Measurements from ENCODE around the gene SPINDOC.
A peak's percentile ranks its signal among the peaks of the same experiment; 100 is the strongest.

The SPINDOC gene

GRCh38 chr11:63833048-63833447 lies 19.8 kb downstream of the SPINDOC start:
- DNase-seq (ENCODE audit: low read depth, low spot score) = no peak

DNA sequence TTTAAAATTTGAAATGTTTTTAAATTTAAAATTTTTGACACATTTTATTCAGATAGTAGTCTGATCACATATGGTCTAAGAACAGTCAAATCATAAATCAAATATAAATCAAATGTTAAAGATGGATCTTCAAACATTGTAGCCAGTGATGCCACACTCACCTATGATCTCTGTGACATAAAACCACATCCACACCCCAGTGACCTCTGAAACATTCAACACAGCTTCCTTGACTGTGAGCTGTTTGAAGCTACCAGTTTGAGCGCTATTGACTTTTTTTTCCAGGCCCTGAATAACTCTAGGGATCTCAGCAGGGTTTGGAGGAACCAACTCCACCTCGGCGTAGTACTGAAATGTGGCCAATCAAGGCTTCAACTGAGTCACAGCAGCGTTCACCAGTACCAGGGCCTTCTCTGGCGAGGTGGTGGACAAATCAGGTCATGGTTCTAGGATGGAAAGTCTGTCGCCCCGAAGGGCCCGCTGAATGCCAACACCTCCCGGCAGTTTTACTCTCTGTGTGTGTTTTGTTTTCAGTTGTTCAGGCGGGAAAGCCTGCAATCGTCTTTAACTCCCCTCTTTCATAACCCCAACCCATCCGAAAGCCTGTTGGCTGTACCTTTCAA lies 21.4 kb downstream of the SPINDOC start:
- no peak for DNase-seq (ENCODE audit: low read depth, low spot score)

DNA sequence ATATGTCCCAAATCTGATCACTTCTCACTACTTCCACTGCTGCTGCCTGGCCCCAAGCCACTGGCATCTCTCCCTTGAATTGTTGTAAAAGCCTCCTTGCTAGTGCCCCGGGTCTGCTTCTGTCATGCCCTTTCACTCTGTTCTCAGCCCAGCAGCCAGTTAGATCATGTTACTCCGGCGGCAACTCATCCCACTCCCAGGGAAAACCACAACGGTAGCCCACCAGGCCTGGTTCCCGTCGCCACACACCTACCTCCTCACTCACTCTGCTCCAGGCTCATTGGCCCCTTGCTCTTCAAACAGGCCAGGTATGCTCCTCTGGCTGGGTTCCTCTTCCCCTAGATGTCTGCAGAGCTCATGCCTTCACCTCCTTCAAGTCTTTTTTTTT lies 21.9 kb downstream of the SPINDOC start:
- no peak for DNase-seq (ENCODE audit: low read depth, low spot score)

- DNase-seq (ENCODE audit: low read depth, low spot score) = peak; percentile 60
Measured at GRCh38 chr11:63837027-63837688, 23.9 kb downstream of the SPINDOC start.

DNA sequence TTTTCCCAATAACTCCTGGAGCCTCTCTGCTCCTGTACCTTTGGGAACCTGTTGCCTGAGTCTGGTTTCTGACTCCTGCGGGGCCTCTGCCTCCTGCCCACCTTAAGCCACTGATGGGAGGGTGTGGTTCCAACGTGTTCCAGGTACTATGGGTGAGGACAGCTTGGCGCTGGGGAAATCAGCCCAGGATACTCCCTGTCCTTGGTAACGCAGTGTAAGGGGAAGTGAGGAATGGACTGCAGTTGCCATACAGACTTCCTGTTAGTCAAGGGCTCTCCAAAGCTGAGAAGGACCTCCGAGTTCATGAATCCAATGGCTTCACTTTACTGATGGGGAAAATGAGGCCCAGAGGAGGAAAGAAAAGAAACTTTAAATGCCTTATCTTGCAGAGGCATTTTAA lies 24.5 kb downstream of the SPINDOC start:
- no peak for DNase-seq (ENCODE audit: low read depth, low spot score)

GRCh38 chr11:63838150-63838677 lies 25.0 kb downstream of the SPINDOC start:
- peak; percentile 72 for DNase-seq (ENCODE audit: low read depth, low spot score)

- DNase-seq (ENCODE audit: low read depth, low spot score) = peak; percentile 77
Measured at GRCh38 chr11:63838678-63839507, 25.6 kb downstream of the SPINDOC start, which contains the start of gene MARK2. Gene MARK2 (plus strand): TSS chr11:63839110. CDS start chr11:63839507, 397 bp downstream.

DNA sequence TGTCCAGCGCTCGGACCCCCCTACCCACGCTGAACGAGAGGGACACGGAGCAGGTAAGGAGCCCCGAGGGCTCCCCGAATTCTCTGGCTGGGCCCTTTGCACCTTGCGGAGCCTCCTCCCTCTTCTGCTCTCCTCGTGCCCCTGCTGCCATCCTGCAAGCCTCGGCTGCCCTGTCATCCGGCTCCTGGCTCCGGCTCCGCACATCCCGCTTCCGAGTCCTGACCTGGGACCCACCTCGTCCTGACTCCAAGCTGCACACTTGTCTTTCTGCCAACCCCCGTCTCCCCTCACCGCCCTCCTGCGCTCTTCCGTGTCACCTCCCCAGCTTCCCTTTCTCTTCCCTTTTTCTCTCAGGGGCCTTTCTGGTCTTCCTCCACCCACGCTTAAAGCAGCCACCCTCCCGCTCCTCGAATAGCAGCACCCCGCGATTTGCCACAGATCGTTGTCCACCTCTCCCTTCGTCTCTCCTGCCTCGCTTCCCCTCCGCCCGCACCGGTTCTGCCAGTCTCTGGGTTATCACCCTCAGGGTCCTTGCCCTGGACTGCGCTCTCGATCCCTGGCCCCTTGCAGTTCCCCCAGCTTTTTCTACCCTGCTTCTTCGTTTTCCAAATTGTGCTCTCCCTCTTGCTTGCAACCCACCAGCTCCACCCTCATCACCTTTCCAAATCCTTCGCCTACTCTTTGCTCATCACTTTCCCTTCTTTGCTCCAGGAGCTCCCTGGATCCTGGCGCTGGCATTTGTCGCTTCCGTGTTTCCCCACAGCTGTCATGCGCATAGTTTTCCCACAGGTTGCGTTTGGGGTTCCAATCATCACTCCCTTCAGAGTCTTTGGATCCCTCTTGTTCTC lies 26.5 kb downstream of the SPINDOC start:
- no peak for DNase-seq (ENCODE audit: low read depth, low spot score)

DNA sequence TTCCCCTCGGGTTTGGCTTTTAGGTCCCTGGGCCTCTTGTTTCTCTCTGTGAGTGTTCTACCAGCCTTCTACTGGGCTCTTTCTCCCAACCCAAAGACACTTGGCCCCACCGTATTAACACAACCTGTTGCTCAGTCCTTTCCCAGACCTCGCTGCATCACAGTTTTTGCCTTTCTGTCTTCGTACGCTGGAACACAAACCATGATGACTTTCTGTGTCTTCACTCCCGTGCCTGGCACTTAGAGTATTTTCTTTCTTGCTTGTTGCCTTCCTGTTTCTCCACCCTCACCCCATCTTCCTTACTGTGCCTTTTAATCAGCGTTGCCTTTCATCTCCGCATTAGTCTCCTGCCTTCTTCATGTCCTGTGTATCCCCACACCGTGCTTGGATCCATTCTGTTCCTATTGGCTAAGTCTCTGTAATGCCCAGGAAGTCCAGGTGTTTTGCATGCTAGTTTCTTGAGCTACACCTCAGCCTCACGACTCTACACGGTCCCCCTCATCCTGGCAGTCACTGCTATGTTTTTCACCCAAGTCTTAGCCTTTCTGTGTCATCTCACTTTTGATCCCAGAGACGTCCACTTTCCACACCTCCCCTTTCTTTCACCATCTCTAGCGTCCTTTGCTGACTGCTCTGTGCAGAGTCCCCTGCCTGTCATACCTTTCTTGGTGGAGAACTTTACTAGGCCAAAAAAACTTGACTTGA lies 27.3 kb downstream of the SPINDOC start:
- DNase-seq (ENCODE audit: low read depth, low spot score) = no peak

- DNase-seq (ENCODE audit: low read depth, low spot score) = no peak
Measured at GRCh38 chr11:63841554-63841953, 28.3 kb downstream of the SPINDOC start.

DNA sequence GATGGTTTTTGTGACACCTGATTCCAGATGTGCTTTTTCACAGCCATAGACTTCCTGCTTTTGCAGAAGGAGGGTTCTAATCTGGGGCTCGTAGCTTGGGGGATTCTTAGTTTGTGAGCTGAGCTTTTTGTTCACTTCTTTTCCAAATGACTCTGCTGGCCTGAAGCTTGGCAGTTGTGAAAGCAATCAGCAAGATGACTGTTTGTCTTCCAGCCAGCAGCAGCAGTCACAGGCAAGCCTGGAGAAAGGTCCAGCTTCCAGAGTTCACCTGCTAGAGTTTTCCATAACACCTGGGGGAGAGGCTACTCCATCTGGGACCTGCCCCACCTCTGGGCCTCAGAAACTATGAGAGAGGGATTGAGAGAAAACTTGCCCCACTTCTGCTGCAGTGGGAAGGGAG lies 29.8 kb downstream of the SPINDOC start:
- no peak for DNase-seq (ENCODE audit: low read depth, low spot score)

GRCh38 chr11:63844836-63845235 lies 31.6 kb downstream of the SPINDOC start:
- no peak for DNase-seq (ENCODE audit: low read depth, low spot score)

DNA sequence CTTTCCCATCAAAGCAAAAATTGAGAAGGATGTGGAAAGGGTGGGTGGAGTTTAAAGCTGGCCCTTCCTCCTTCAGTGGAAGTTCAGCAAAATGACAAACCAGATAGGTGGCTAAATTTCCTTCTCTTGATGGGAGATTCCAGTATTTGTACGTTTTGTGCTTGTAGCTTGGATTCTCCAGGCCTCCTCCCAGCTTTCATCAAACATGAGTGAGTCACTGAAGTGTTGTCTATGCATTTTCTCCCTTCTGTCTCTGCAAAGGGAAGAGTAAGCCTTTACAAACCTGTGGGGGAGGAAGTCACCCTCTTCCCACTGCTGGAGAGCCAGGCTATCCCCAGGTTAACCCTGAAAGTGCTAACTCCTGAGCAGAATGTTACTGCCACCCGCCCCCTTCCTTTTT lies 32.0 kb downstream of the SPINDOC start:
- DNase-seq (ENCODE audit: low read depth, low spot score) = no peak

- DNase-seq (ENCODE audit: low read depth, low spot score) = no peak
Measured at GRCh38 chr11:63845911-63846310, 32.7 kb downstream of the SPINDOC start.

GRCh38 chr11:63846897-63847296 lies 33.6 kb downstream of the SPINDOC start:
- DNase-seq (ENCODE audit: low read depth, low spot score) = no peak

DNA sequence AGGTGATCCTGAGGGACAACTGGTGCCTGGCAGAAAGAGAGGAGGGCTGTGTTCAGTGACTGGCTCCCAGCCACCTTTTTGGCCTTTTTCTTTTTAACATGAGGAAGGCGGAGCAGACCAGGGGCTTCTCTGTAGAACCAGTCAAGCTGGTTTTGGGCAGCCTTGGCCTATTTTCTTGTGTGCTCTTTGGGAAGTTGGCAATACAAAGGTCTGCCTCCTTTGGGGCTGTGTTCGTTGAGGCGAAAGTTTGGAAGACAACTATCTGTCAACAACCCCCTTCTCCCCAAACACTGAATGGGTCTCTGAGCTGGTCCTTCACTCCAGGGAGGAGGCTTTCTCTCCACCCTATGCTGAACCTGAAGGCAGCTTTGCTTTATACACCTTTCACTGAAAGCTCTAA lies 34.1 kb downstream of the SPINDOC start:
- DNase-seq (ENCODE audit: low read depth, low spot score) = no peak

GRCh38 chr11:63849691-63850090 lies 36.4 kb downstream of the SPINDOC start:
- DNase-seq (ENCODE audit: low read depth, low spot score) = no peak

DNA sequence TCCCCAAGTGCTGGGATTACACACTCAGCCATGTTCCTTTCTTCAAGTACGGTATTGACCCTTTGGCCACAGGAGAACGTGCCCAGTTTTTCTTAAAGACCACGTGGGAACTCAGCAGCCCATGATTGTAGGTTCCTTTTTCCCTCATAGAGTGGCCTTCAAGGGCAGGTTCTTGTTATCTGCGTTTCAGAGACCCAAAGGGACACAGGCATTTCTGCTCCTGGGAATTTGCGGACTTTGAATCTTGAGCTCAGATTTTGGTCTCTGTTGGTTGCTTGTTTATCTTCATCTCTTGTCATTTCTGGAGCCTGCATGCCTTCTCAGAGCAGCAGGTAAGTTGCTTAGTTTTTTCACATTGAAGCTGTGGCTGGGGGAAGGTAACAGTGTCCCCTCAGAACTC lies 37.7 kb downstream of the SPINDOC start:
- DNase-seq (ENCODE audit: low read depth, low spot score) = no peak

GRCh38 chr11:63851364-63851763 lies 38.1 kb downstream of the SPINDOC start:
- no peak for DNase-seq (ENCODE audit: low read depth, low spot score)

DNA sequence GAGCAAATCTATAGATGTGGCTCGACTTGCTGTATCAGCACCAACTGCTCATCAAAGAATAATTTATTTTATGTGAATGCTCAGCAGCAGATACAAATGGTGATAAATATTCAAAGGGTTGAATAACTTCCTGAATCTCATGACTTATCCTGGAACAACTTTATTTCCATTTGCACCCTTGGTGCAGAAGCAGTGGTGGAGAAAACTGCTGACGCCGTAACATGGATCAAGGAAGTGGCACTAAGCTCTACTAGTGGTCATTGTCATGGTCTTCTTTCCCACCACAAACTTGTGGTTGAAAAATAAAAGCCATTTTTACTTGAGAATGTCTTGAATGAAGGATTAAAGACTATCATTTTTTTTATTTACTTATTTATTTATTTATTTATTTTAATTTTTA lies 40.2 kb downstream of the SPINDOC start:
- DNase-seq (ENCODE audit: low read depth, low spot score) = no peak

DNA sequence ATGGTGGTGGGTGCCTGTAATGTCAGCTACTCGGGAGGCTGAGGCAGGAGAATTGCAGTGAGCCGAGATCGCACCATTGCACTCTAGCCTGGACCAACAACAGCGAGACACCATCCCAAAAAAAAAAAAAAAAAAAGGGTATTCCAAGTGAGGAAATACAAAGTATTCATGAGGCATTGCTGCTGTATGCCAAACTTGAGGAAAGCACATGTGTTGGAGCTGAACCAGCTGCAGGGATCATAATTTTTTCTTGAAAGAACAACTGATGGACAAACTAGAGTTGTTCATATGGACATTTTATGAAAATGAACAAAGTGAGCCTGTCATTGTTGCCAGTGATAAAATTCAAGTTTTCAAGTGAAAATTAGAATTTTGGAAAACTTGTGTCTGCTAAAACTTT lies 41.4 kb downstream of the SPINDOC start:
- DNase-seq (ENCODE audit: low read depth, low spot score) = no peak

Measured in iPS DF 19.7 (cell line).